Hematopoietic multipotent progenitor cell treated with erythropoietin and hydrocortisone succinate and interleukin-3 and kit ligand, for 4 days (in vitro differentiated cells): ENCODE results near the gene CENPB.

ENCODE experiments used
- DNase-seq: peaks from one replicate; pipeline ENCODE4 v3.0.0-alpha.2; 2015

The CENPB gene

GRCh38 chr20:3786126-3786484 is 435 bp downstream of the CENPB start:
- peak; percentile 78 for DNase-seq

- DNase-seq: no peak
Measured at GRCh38 chr20:3785240-3786125, 1.1 kb downstream of the CENPB start.

- no peak for DNase-seq
Measured at GRCh38 chr20:3784863-3785239, 1.7 kb downstream of the CENPB start.

GRCh38 chr20:3784216-3784853 is 2.2 kb downstream of the CENPB start:
- DNase-seq: no peak

GRCh38 chr20:3783511-3784195 is 2.9 kb downstream of the CENPB start:
- DNase-seq: no peak

GRCh38 chr20:3783068-3783489 is 3.5 kb downstream of the CENPB start:
- no peak for DNase-seq

- DNase-seq: no peak
Measured at GRCh38 chr20:3782597-3782996, 3.9 kb downstream of the CENPB start.

GRCh38 chr20:3781153-3781910 is 5.2 kb downstream of the CENPB start, which contains the start of gene SPEF1:
SPEF1 (minus strand) TSS chr20:3781448; CDS start chr20:3781287, 161 bp downstream.
- peak; percentile 96 for DNase-seq

GRCh38 chr20:3778976-3779375 is 7.6 kb downstream of the CENPB start:
- no peak for DNase-seq

- DNase-seq: peak; percentile 57
Measured at GRCh38 chr20:3777716-3778629, 8.6 kb downstream of the CENPB start.

- DNase-seq: no peak
Measured at GRCh38 chr20:3777381-3777715, 9.2 kb downstream of the CENPB start.

- no peak for DNase-seq
Measured at GRCh38 chr20:3775457-3776108, 11.0 kb downstream of the CENPB start.

- no peak for DNase-seq
Measured at GRCh38 chr20:3771552-3772058, 14.9 kb downstream of the CENPB start.

- DNase-seq: peak; percentile 92
Measured at GRCh38 chr20:3768342-3769130, 18.0 kb downstream of the CENPB start.

GRCh38 chr20:3767427-3768341 is 18.9 kb downstream of the CENPB start, which contains the start of gene ADISSP:
ADISSP (minus strand) TSS chr20:3767753; CDS start chr20:3760100, 7,653 bp downstream.
- peak; percentile 99 for DNase-seq

GRCh38 chr20:3767110-3767426 is 19.5 kb downstream of the CENPB start:
- peak; percentile 72 for DNase-seq

- no peak for DNase-seq
Measured at GRCh38 chr20:3766422-3767109, 20.0 kb downstream of the CENPB start.

- no peak for DNase-seq
Measured at GRCh38 chr20:3765171-3765882, 21.2 kb downstream of the CENPB start.
